ENCODE measurements around the gene B4GALT5. TPM values are rescaled to one million over a fixed set of nuclear protein-coding genes. Genes with fewer than 3 reads are reported as not detected.
A peak's percentile ranks its signal among the peaks of the same experiment; 100 is the strongest.

The B4GALT5 gene
- total RNA-seq, 2 donors from 2014 or later, result 34.5 to 56.2 TPM

DNA sequence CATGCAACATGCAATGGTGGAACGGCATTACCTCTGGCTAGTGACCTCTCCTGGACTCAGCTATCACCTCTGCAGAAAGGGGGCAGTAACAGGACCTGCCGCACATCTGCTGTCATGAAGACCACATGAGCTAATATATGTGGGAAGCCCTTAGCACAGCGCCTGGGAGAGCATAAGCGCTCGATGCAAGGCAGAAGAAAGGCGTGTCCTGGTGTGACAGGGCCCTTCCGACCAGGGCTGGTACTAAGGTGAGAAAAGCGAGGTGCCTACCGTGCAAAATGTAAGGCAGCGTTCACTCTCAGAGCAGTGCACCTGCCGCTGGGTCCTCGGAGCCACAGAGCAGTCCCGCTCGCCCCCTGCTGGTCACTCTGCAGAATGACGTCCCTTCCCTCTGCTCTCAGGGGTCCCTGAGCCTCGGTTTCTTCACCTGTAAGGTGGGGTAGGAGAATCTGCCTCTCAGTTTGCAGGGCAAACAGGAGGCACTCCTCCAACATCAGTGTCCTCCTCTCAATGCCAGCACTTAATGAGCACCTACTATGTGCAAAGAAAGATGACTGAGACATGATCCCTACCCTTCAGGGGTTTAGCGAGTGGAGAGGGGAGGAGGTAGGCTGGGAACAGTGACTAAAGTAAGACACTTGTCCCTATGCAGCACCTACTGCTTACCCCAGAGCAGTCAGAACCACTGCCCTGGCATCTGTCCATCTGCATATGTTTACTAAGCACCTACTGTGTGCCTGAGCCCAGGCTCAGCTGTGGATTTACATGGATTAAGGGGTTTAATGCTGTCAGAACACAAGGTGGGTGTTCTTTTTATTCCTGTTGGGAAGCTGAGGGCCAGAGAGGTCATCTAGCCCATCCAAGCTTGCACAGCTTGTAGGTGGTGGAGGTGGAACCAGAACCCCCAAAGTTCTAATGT lies 104.7 kb downstream of the B4GALT5 start:
- Histone ChIP-seq H3K27ac (no peak overlapping the region), H3K9me3 (no peaks in the 10 kb centered on the region), H3K27me3 (no peaks in the 10 kb centered on the region), H3K4me1 (peaks cover 7% of the 10 kb centered on the region), H3K9ac (ENCODE audit: low read depth in 2 of 2, low read length in 2 of 2) (no peak overlapping the region), H3K36me3 (no peaks in the 10 kb centered on the region), H3K4me3 (no peak overlapping the region)
- TF ChIP-seq, protein P1, sequence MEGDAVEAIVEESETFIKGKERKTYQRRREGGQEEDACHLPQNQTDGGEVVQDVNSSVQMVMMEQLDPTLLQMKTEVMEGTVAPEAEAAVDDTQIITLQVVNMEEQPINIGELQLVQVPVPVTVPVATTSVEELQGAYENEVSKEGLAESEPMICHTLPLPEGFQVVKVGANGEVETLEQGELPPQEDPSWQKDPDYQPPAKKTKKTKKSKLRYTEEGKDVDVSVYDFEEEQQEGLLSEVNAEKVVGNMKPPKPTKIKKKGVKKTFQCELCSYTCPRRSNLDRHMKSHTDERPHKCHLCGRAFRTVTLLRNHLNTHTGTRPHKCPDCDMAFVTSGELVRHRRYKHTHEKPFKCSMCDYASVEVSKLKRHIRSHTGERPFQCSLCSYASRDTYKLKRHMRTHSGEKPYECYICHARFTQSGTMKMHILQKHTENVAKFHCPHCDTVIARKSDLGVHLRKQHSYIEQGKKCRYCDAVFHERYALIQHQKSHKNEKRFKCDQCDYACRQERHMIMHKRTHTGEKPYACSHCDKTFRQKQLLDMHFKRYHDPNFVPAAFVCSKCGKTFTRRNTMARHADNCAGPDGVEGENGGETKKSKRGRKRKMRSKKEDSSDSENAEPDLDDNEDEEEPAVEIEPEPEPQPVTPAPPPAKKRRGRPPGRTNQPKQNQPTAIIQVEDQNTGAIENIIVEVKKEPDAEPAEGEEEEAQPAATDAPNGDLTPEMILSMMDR (IDR thresholded peaks at IDR 0.05), result peak; percentile 91
- intact Hi-C loops (cut with DNase I), result loop anchor here (2.0 kb wide), 1 partner anchor 68 kb away; no protein-coding TSS in a partner anchor
- DNase-seq, result peak; percentile 58

DNA sequence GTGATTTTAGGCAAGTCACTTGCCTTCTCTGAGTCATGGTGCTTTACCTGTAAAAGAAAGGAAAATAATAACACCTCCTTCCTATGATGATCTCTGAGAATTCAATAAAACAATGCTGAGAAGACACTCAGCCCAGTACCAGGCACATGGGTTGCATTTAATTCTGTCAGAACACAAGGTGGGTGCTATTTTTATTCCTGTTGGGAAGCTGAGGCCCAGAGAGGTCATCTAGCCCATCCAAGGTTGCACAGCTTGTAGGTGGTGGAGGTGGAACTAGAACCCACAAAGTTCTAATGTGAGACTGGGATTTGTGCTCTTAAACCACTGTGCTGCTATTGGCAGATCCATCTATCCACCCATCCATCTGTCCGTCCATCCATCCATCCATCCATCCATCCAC lies 106.1 kb downstream of the B4GALT5 start:
- no peak overlapping the region for H3K9ac ChIP-seq (ENCODE audit: low read depth in 2 of 2, low read length in 2 of 2)
- intact Hi-C loops (cut with DNase I), result no loop called here
- no peak overlapping the region for H3K27ac ChIP-seq
- no peaks in the 10 kb centered on the region for H3K36me3 ChIP-seq
- no peak overlapping the region for H3K4me3 ChIP-seq
- H3K27me3 ChIP-seq, result no peaks in the 10 kb centered on the region
- H3K9me3 ChIP-seq, result no peaks in the 10 kb centered on the region
- TF ChIP-seq, protein P1 (IDR thresholded peaks at IDR 0.05), result no peak
- peaks cover 7% of the 10 kb centered on the region for H3K4me1 ChIP-seq
- DNase-seq, result no peak

DNA sequence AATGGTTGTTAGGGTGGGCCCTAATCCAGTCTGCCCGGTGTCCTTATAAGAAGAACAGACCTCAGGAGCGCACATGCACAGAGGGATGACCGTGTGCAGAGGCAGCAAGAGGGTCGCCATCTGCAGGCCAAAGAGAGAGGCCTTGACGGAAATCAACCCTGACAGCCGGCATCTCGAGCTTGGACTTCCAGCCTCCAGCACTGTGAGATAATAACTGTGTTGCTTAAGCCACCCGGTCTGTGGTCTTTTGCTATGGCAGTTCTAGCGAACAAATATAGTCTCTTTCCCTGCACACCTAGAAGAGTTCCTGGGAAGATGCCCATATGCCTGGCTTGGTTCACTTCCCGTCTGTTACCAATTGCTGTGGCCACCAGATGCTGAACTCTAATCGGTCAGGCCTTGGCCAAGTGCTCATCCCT lies 110.5 kb downstream of the B4GALT5 start:
- no peaks in the 10 kb centered on the region for H3K9me3 ChIP-seq
- H3K36me3 ChIP-seq, result no peaks in the 10 kb centered on the region
- DNase-seq, result no peak
- H3K27ac ChIP-seq, result no peak overlapping the region
- no peaks in the 10 kb centered on the region for H3K4me1 ChIP-seq
- no peaks in the 10 kb centered on the region for H3K27me3 ChIP-seq
- no peak overlapping the region for H3K4me3 ChIP-seq
- intact Hi-C loops (cut with DNase I), result no loop called here
- TF ChIP-seq, protein P1 (IDR thresholded peaks at IDR 0.05), result no peak
- no peak overlapping the region for H3K9ac ChIP-seq (ENCODE audit: low read depth in 2 of 2, low read length in 2 of 2)

DNA sequence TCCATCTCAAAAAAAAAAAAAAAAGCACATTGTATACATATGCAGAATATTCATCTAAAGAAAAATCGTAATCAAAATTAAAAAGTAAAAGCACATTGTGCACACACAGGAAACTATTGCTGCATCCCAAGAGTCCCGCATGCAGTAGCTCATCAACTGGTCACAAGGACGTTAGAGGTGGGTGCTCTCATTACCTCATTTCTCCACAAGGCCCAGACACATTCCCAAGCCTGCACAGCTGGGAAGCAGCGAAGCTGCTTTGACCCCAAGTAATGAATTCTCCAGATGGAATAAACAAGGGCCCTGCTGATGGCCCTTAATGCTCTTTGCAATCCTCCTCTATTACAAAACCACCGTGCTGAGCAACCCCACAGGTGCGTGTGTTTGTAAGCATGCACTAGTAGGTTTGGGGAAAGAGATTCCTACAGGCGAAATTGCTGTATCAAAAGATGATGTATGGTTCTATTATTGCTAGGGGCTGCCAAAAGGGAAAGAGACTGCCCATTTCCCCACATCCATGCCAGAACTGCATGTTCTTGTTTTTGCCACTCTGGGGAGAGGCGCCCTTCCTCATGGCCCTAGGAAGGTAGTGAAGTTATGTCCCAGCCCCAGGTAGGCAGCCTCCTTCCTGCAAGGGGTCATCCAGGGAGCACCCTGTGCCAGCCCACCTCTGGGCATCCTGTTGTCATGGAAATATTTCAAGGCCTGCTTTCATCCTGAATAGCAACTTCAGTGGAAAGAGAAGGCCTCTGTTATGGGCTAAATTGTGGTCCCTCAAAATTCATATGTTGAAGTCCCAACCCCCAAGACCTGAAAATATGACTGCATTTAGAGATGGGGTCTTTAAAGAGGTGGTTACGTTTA lies 111.1 kb downstream of the B4GALT5 start:
- no peak overlapping the region for H3K27ac ChIP-seq
- intact Hi-C loops (cut with DNase I), result no loop called here
- no peak overlapping the region for H3K4me3 ChIP-seq
- no peaks in the 10 kb centered on the region for H3K9me3 ChIP-seq
- H3K4me1 ChIP-seq, result no peaks in the 10 kb centered on the region
- H3K36me3 ChIP-seq, result no peaks in the 10 kb centered on the region
- no peak overlapping the region for H3K9ac ChIP-seq (ENCODE audit: low read depth in 2 of 2, low read length in 2 of 2)
- no peaks in the 10 kb centered on the region for H3K27me3 ChIP-seq
- DNase-seq, result no peak
- TF ChIP-seq, protein P1 (IDR thresholded peaks at IDR 0.05), result no peak

DNA sequence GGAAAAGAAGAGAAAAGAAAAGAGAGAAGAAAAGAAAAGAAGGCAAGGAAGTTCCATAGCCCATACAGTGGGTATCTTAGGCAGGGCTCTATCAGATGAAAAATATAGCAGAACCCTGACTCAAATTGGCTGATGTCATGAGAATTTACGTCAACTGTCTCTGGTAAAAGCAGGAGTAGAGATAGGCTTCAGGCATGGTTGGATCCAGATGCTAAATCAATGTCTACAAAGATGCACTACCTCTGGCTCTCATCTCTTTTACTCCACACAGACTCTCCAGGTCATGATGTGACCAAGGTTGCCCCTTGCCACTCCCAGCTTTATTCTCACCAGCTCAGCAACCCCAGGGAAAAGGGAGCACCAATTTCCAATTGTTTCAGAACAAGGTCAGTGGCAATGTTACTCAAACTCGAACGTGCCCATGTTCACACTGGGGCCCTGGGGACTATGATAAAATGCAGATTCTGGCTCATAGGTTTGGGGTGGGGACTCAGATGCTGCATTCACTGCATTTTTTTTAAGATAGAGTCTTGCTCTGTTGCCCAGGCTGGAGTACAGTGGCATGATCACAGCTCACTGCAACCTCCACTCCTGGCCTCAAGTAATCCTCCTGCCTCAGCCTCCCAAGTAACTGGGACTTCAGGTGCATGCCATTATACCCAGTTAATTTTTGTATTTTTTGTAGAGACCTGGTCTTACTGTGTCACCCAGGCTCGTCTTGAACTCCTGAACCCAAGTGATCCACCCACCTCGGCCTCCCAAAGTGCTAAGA lies 112.3 kb downstream of the B4GALT5 start:
- intact Hi-C loops (cut with DNase I), result no loop called here
- TF ChIP-seq, protein P1 (IDR thresholded peaks at IDR 0.05), result no peak

More for the DNA sequence above, 112.3 kb downstream of the B4GALT5 start:
- Histone ChIP-seq H3K27ac (no peak overlapping the region), H3K36me3 (no peaks in the 10 kb centered on the region), H3K9ac (ENCODE audit: low read depth in 2 of 2, low read length in 2 of 2) (no peak overlapping the region), H3K4me3 (no peak overlapping the region), H3K9me3 (no peaks in the 10 kb centered on the region), H3K27me3 (no peaks in the 10 kb centered on the region), H3K4me1 (no peaks in the 10 kb centered on the region)
- DNase-seq, result no peak
